ENCODE measurements around the gene IQCK.

IQCK gene

DNA sequence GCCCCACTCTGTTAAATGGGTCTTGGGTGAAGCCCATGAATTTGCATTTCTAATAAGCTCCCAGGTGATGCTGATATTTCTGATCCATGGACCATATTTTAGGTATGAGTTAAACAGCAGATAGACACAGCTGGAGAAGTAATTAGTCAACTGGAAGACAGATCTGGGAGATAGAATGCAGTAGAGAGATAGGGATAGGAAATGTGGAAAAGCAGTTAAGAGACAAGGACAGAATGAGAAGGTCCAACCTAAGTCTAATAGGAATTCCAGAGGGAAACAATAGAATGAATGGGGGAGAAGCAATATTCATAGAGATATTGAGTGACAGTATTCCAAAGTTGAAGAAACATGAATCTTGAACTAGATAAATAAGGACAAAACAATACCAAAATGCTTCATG lies 94.9 kb downstream of the IQCK start:
- no peak for DNase-seq (ENCODE audit: low read depth)
- TF ChIP-seq, protein P1, sequence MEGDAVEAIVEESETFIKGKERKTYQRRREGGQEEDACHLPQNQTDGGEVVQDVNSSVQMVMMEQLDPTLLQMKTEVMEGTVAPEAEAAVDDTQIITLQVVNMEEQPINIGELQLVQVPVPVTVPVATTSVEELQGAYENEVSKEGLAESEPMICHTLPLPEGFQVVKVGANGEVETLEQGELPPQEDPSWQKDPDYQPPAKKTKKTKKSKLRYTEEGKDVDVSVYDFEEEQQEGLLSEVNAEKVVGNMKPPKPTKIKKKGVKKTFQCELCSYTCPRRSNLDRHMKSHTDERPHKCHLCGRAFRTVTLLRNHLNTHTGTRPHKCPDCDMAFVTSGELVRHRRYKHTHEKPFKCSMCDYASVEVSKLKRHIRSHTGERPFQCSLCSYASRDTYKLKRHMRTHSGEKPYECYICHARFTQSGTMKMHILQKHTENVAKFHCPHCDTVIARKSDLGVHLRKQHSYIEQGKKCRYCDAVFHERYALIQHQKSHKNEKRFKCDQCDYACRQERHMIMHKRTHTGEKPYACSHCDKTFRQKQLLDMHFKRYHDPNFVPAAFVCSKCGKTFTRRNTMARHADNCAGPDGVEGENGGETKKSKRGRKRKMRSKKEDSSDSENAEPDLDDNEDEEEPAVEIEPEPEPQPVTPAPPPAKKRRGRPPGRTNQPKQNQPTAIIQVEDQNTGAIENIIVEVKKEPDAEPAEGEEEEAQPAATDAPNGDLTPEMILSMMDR (conservative IDR thresholded peaks at IDR 0.05; ENCODE audit: low read depth, low read length): no peak
- H3K4me3 ChIP-seq (ENCODE audit: low read length): no peak overlapping the region

DNA sequence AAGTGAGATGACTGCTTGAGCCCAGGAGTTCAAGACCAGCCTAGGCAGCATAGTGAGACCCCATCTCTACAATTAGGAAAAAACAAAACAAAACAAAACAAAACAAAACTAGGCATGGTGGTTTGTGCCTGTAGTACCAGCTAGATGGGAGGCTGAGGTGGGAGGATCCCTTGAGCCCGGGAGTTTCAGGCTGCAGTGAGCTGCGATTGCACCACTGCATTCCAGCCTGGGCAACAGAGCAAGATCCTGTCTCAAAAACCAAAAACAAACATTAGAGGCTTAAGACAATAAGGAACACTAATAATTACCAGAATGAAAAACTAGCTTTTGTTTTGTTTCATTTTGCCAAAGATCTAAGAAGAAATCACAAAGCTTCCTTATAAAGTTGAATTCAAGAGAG lies 97.3 kb downstream of the IQCK start:
- no peak overlapping the region for H3K4me3 ChIP-seq (ENCODE audit: low read length)

DNA sequence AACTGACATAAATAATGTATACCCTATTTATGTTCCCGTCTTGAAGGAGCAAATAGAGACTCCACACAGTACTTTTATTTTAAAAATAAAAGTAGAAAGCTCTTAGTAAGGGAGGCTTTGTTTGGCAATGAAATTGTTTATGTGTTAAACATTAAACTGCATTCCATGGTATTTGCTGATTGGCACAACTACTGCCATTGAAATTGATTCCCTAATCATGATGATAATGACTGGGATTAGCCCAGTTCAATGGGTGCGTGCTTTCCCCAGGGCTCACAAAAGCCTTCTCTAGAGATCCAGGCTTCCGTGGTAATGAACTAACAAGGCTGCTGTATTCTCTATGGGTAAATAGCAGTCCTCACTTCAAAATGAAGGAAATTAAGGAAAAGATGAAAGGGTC lies 99.1 kb downstream of the IQCK start:
- no peak overlapping the region for H3K4me3 ChIP-seq (ENCODE audit: low read length)
- no peak for DNase-seq (ENCODE audit: low read depth)
- TF ChIP-seq, protein P1 (conservative IDR thresholded peaks at IDR 0.05; ENCODE audit: low read depth, low read length): no peak

More for the DNA sequence above, 97.3 kb downstream of the IQCK start:
- TF ChIP-seq, protein P1 (conservative IDR thresholded peaks at IDR 0.05; ENCODE audit: low read depth, low read length): no peak
- no peak for DNase-seq (ENCODE audit: low read depth)

DNA sequence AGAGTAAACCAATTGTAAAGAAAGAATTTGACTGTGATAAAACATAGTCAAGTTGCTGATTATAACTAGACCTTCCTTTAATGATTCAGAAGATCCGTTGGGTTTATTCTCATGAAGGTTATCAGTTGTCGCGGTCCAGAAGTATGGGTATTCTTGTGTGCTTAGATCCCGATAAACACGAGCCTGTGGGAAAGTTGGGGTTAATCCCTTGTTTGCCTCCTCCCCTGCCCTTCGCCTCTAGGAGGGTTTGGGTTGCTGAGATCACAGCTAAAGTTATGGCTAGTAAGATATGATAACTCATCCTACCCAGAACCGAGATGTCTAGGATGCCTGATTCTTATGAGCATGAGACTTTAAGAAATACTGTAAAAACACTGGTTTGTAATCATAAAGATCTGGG lies 99.8 kb downstream of the IQCK start:
- TF ChIP-seq, protein P1 (conservative IDR thresholded peaks at IDR 0.05; ENCODE audit: low read depth, low read length): no peak

DNA sequence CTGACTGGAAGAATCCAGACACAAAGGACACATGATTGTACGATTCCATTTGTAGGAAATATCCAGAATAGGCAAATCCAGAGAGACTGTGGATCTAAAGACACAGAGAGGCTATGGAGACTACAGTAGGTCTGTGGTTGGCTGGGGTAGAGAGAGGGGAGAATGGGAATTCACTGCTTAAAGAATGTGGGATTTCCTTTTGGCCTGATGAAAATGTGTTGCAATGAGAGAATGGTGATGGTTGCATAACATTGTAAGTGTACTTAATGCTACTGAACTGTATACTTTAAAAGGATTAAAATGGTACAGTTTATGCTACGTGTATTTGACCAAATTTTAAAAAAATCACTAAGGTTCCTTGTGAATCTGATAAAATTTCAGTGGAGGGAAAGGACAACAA lies 104.5 kb downstream of the IQCK start:
- TF ChIP-seq, protein P1 (conservative IDR thresholded peaks at IDR 0.05; ENCODE audit: low read depth, low read length): no peak
- H3K4me3 ChIP-seq (ENCODE audit: low read length): no peak overlapping the region
- no peak for DNase-seq (ENCODE audit: low read depth)

More for the DNA sequence above, 99.8 kb downstream of the IQCK start:
- no peak overlapping the region for H3K4me3 ChIP-seq (ENCODE audit: low read length)
- no peak for DNase-seq (ENCODE audit: low read depth)

DNA sequence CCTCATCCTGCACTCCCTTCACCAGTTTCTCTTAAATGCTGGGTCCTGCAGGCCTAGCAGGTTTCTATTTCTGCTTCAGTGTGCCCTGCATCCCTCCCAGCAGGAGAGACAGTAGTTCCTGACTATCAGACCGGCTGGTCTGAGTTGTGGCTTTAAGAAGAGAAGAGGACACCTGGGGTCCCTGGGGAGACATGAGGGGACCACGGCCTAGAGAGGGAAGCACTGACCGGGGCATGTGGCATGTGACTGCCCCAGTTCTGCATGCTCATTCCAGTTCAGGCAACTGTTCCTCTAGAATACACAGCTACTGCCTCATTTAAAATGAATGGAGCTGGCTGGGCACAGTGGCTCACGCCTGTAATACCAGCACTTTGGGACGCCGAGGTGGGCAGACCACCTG lies 105.3 kb downstream of the IQCK start:
- TF ChIP-seq, protein P1 (conservative IDR thresholded peaks at IDR 0.05; ENCODE audit: low read depth, low read length): no peak
- no peak for DNase-seq (ENCODE audit: low read depth)
- H3K4me3 ChIP-seq (ENCODE audit: low read length): no peak overlapping the region

DNA sequence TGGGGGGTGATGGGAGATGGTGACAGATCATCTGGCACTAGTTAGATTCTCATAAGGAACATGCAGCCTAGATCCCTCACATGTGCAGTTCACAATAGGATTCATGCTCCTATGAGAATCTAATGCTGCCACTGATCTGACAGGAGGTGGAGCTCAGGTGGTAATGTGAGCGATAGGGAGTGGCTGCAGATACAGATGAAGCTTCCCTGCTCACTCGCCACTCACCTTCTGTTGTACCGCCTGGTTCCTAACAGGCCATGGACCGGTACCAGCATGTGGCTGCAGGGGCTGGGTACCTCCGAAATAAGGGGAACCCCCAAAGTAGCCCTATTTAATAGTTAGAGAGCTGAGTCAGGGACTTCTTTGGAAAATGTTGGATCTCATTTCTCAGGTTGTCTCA lies 106.1 kb downstream of the IQCK start:
- no peak for DNase-seq (ENCODE audit: low read depth)
- H3K4me3 ChIP-seq (ENCODE audit: low read length): no peak overlapping the region
- TF ChIP-seq, protein P1 (conservative IDR thresholded peaks at IDR 0.05; ENCODE audit: low read depth, low read length): no peak

Measured in retinal pigment epithelial cell (primary cell).